K562 (cell line): ENCODE results near the gene ZSWIM4. TPM values are rescaled to one million over a fixed set of nuclear protein-coding genes. Genes with fewer than 3 reads are reported as not detected.

Source experiments
- ATAC-seq: fragments of 200-7000 bp; cut with Tn5 transposase; 3 replicates; pipeline ENCODE4 v1.9.1; 2020; ENCODE audit warnings: moderate library complexity
- BruUV-seq: library from RNA; stranded (reverse); fragments of 400-500 nt; replicated peaks from 2 replicates; lab custom pipeline; 2021; lab: Mats Ljungman, UMichigan
- CTCF ChIA-PET: fragments of 300-600 bp; formaldehyde crosslinking; extraction: SDS; loops from one replicate; lab custom pipeline; 2021; ENCODE audit warnings: low intra/inter-chr PET ratio; lab: Yijun Ruan, JAX
- POLR2A ChIA-PET: fragments of 300-600, 350-650 bp; sonication (Branson Sonifier 250); formaldehyde crosslinking; extraction: SDS; loops from one replicate; lab custom pipeline; 2021; ENCODE audit warnings: antibody characterized with exemption, inconsistent platforms; lab: Yijun Ruan, JAX
- DNase-seq, 4 experiments: peaks; one replicate each; pipeline versions ENCODE4 v3.0.0 to v3.0.0-alpha.2; 2011 to 2018; ENCODE audit warnings: low spot score in 3 of 4, mixed read lengths in 3 of 4; ENCODE audit errors: extremely low read depth in 1 of 4
- FAIRE-seq: peaks from 2 replicates; lab custom pipeline; 2011; peaks lifted over from hg19 to GRCh38; lab: Jason Lieb, UNC
- H2AFZ ChIP-seq: 2 replicates; pipeline ENCODE4 v1.6.0; 2011; ENCODE audit warnings: low read depth, low read length, control low read depth, inconsistent platforms
- H3K27ac ChIP-seq: fragments of 200-600 bp; 3 replicates; pipeline ENCODE4 v1.8.0; 2011; ENCODE audit warnings: low read depth, mild to moderate bottlenecking, control low read depth, inconsistent platforms, low read length, moderate library complexity, mixed read lengths; ENCODE audit errors: extremely low read depth
- H3K27me3 ChIP-seq, 2 experiments: fragments of 300-600 bp in 1 of 2; 2 replicates in 1 of 2; 3 replicates in 1 of 2; pipeline versions ENCODE4 v1.6.0 to v1.8.0; 2011; ENCODE audit warnings: inconsistent platforms in 2 of 2, low read length in 2 of 2, mild to moderate bottlenecking in 1 of 2, mixed read lengths in 1 of 2, moderate library complexity in 1 of 2; ENCODE audit not compliant: control insufficient read depth in 2 of 2, insufficient read depth in 2 of 2
- H3K36me3 ChIP-seq: fragments of 300-600 bp; 3 replicates; pipeline ENCODE4 v1.8.0; 2011; ENCODE audit warnings: mild to moderate bottlenecking, low read length, inconsistent platforms; ENCODE audit not compliant: control insufficient read depth, insufficient read depth
- H3K4me1 ChIP-seq, 2 experiments: fragments of 200-600 bp in 1 of 2; replicated peaks in 1 of 2; 2 replicates in 1 of 2; 3 replicates in 1 of 2; pipeline versions ENCODE4 v1.5.1 to v1.8.0; 2011; ENCODE audit warnings: inconsistent platforms in 2 of 2, low read length in 2 of 2, mild to moderate bottlenecking in 1 of 2, mixed read lengths in 1 of 2, moderate library complexity in 1 of 2; ENCODE audit not compliant: control insufficient read depth in 2 of 2, insufficient read depth in 2 of 2
- H3K4me2 ChIP-seq: 2 replicates; pipeline ENCODE4 v1.6.1; 2011; ENCODE audit warnings: low read length, control low read depth, inconsistent platforms, mixed read lengths; ENCODE audit not compliant: insufficient read depth
- H3K4me3 ChIP-seq: fragments of 200-600 bp; sonication (generic), shearing (Covaris generic); 2 replicates; pipeline ENCODE4 v1.5.1; 2016; ENCODE audit warnings: control low read depth, inconsistent platforms
- H3K79me2 ChIP-seq: fragments of 200-600 bp; 3 replicates; pipeline ENCODE4 v1.8.0; 2011; ENCODE audit warnings: low read length, inconsistent platforms; ENCODE audit not compliant: control insufficient read depth, insufficient read depth
- H3K9ac ChIP-seq, 2 experiments: 2 replicates each; pipeline versions ENCODE4 v1.6.0 to v1.6.1; 2011; ENCODE audit warnings: low read depth in 2 of 2, low read length in 2 of 2, control low read depth in 1 of 2, inconsistent platforms in 1 of 2, mild to moderate bottlenecking in 1 of 2, mixed read lengths in 1 of 2; ENCODE audit not compliant: insufficient read depth in 1 of 2
- H3K9me1 ChIP-seq: one replicate; pipeline ENCODE4 v1.6.0; 2011; ENCODE audit warnings: inconsistent platforms, mild to moderate bottlenecking, low read length, moderate library complexity; ENCODE audit not compliant: control insufficient read depth, insufficient read depth
- H3K9me3 ChIP-seq: replicated peaks from 2 replicates; pipeline ENCODE4 v1.5.1; 2011; ENCODE audit warnings: low read depth, low read length, inconsistent platforms; ENCODE audit not compliant: control insufficient read depth, insufficient read depth
- H4K20me1 ChIP-seq: replicated peaks from 2 replicates; pipeline ENCODE4 v1.6.1; 2011; ENCODE audit warnings: low read length, inconsistent platforms, mixed read lengths; ENCODE audit not compliant: control insufficient read depth, insufficient read depth
- ATF4 ChIP-seq: fragments of 450-650 bp; formaldehyde crosslinking; IDR thresholded peaks from 2 replicates; pipeline ENCODE4 v1.4.0; 2022; ENCODE audit warnings: mild to moderate bottlenecking, moderate library complexity
- CREM ChIP-seq: IDR thresholded peaks from 2 replicates; pipeline ENCODE4 v1.6.1; 2014; ENCODE audit warnings: antibody characterized with exemption, low read depth
- E2F6 ChIP-seq, 2 experiments: IDR thresholded peaks; 2 replicates each; pipeline ENCODE4 v1.6.1; 2011; ENCODE audit warnings: borderline replicate concordance in 1 of 2, control low read depth in 1 of 2, low read depth in 1 of 2, low read length in 1 of 2, mild to moderate bottlenecking in 1 of 2, mixed read lengths in 1 of 2, moderate library complexity in 1 of 2; ENCODE audit not compliant: insufficient read depth in 1 of 2, insufficient read length in 1 of 2, poor library complexity in 1 of 2, severe bottlenecking in 1 of 2; ENCODE audit errors: extremely low read depth in 1 of 2
- ELF1 ChIP-seq: fragments of 200-800 bp; sonication (Bioruptor generic); IDR thresholded peaks from 2 replicates; pipeline ENCODE4 v1.6.1; 2016; ENCODE audit warnings: missing genetic modification characterization, missing compliant biosample characterization
- SNAPC5 ChIP-seq: fragments of 250-450 bp; sonication (Bioruptor Pico); IDR thresholded peaks from 2 replicates; pipeline ENCODE4 v1.8.0; 2021; ENCODE audit warnings: moderate library complexity, mild to moderate bottlenecking, inconsistent platforms
- SUPT5H ChIP-seq: fragments of 450-650 bp; IDR thresholded peaks from 2 replicates; pipeline ENCODE4 v1.6.1; 2016
- ZBTB33 ChIP-seq: sonication (generic); formaldehyde crosslinking; IDR thresholded peaks from 2 replicates; pipeline ENCODE4 v1.8.1; 2023; ENCODE audit warnings: mild to moderate bottlenecking, missing genetic modification reagents
- ZNF280A ChIP-seq: fragments of 450-650 bp; IDR thresholded peaks from 2 replicates; pipeline ENCODE4 v1.6.1; 2018; ENCODE audit warnings: mild to moderate bottlenecking, low read depth; ENCODE audit not compliant: partially characterized antibody
- WGBS: fragments of 100-300 bp; shearing (Covaris generic); methylation state at CpG from one replicate; pipeline ENCODE4 v1.1.6; 2016; ENCODE audit warnings: low coverage, mixed read lengths; ENCODE audit not compliant: insufficient coverage; ENCODE audit errors: missing lambda C conversion rate; 5-methylcytosine and 5-hydroxymethylcytosine counted together
- in situ Hi-C: fragments of 300-500 bp; cut with MboI; formaldehyde crosslinking; loops from 4 replicates; pipeline ENCODE4 v1.15.0; 2018; ENCODE audit warnings: inconsistent platforms, mixed read lengths
- intact Hi-C: fragments of 100-400 bp; cut with micrococcal nuclease; formaldehyde crosslinking; loops from 2 replicates; pipeline ENCODE4 v1.14.2; 2022
- polyA plus RNA-seq, 8 experiments: library from polyadenylated mRNA; depleted of rRNA in 4 of 8; stranded (reverse) in 5 of 8; unstranded in 3 of 8; fragments of >200 nt; fragmentation: Nextera tagmentation in 2 of 8; fragmentation: Illumina TruSeq in 1 of 8; extraction: Ambion mirVana in 2 of 8; extraction: Trizol in 1 of 8; gene quantifications; 2 replicates each; pipeline versions ENCODE4 v1.2.1 to v1.2.3, GENCODE V29; 2011 to 2014; ENCODE audit warnings: inconsistent platforms in 1 of 8, missing spikeins in 1 of 8
- total RNA-seq, 7 experiments: library from RNA; depleted of rRNA in 6 of 7; stranded (reverse); fragments of >200 nt in 6 of 7; fragmentation: Illumina TruSeq in 2 of 7; extraction: Trizol in 2 of 7; gene quantifications; 2 replicates each; pipeline versions ENCODE4 v1.2.1 to v1.2.3, GENCODE V29; 2011 to 2021; ENCODE audit warnings: low replicate concordance in 1 of 7

The ZSWIM4 gene
- total and polyA plus RNA-seq, 9 of the 15 experiments (the other 6 are each of a cell fraction or from before 2014, with no cell fraction given) = 0.25 to 3.7 (median 0.79) TPM; not detected in 2

- Histone ChIP-seq H3K36me3 (no peaks in the 10 kb centered on the region), H3K9me3 (no peaks in the 10 kb centered on the region; the same call in 1 of the 2 replicates), H3K4me2 (no peak overlapping the region), H3K27ac (no peak overlapping the region), H3K4me3 (peak overlapping the region; percentile 25; the same call in 1 of the 2 replicates), H2AFZ (no peak overlapping the region), H3K79me2 (no peaks in the 10 kb centered on the region), H3K4me1 (peaks cover 6 to 31% of the 10 kb centered on the region in 2 experiments; a peak in 3 of 5 replicates), H3K9me1 (no peaks in the 10 kb centered on the region), H3K27me3 (peaks cover 14 to 25% of the 10 kb centered on the region in 2 experiments; a peak in 4 of 5 replicates), H4K20me1 (peaks cover 5% of the 10 kb centered on the region; the same call in 1 of the 2 replicates), H3K9ac (peak overlapping the region in 1 of 2 experiments; percentile 42; a peak in 2 of 4 replicates)
- CTCF ChIA-PET = no interaction called here
- POLR2A ChIA-PET = interaction anchor here (0.6 to 0.7 kb wide), 2 partner anchors 153 to 221 kb away, joined by 3 read pairs; no protein-coding TSS in a partner anchor
- intact Hi-C loops (no loop called here), in situ Hi-C loops (no loop called here)
- ATAC-seq (no peak), DNase-seq (peak in 1 of 4 experiments; percentile 38), FAIRE-seq (no peak)
- no TSS peak for BruUV-seq
- 17% methylated on average over 28 of the region's 82 CpGs for WGBS
- no peak for TF ChIP-seq ZBTB33 (CRISPR knock-in tag)
- peak in 1 of 2 experiments; percentile 4 for TF ChIP-seq E2F6 (IDR thresholded peaks at IDR 0.05; ENCODE audit: borderline replicate concordance in 1 of 2, extremely low read depth in 1 of 2, insufficient read depth in 1 of 2, insufficient read length in 1 of 2, low read depth in 1 of 2, low read length in 1 of 2, poor library complexity in 1 of 2, severe bottlenecking in 1 of 2)
- TF ChIP-seq SUPT5H = no peak
- TF ChIP-seq ELF1 = no peak
- no peak for TF ChIP-seq ZNF280A
- no peak for TF ChIP-seq SNAPC5 (CRISPR knock-in tag)
- no peak for TF ChIP-seq ATF4 (CRISPR knock-in tag)
- TF ChIP-seq CREM = no peak
Observed at GRCh38 chr19:13865571-13866462, 70.6 kb downstream of the ZSWIM4 start.
